Endodermal cell (in vitro differentiated cells): ENCODE measurements around the gene TRIM26. TPM values are rescaled to one million over a fixed set of nuclear protein-coding genes. Genes with fewer than 3 reads are reported as not detected.
A peak's percentile ranks its signal among the peaks of the same experiment; 100 is the strongest.

Experiments
- DNase-seq: peaks from one replicate; pipeline ENCODE4 v3.0.0-alpha.2; 2017
- H3K27ac ChIP-seq: 2 replicates; pipeline ENCODE4 v1.5.1; 2013; ENCODE audit warnings: mild to moderate bottlenecking, low read depth, low read length, moderate library complexity
- H3K27me3 ChIP-seq: 2 replicates; pipeline ENCODE4 v1.6.1; 2013; ENCODE audit warnings: mild to moderate bottlenecking, low read length, moderate library complexity; ENCODE audit not compliant: insufficient read depth, control insufficient read depth, poor library complexity, severe bottlenecking
- H3K36me3 ChIP-seq: 2 replicates; pipeline ENCODE4 v1.7.0; 2013; ENCODE audit warnings: mild to moderate bottlenecking, low read length, moderate library complexity; ENCODE audit not compliant: control insufficient read depth, insufficient read depth
- H3K4me1 ChIP-seq: one replicate; pipeline ENCODE4 v1.7.0; 2013; ENCODE audit warnings: low read length; ENCODE audit not compliant: control insufficient read depth, insufficient read depth
- H3K4me3 ChIP-seq: 2 replicates; pipeline ENCODE4 v1.5.1; 2013; ENCODE audit warnings: mild to moderate bottlenecking, low read length, moderate library complexity
- H3K9ac ChIP-seq: 2 replicates; pipeline ENCODE4 v1.6.1; 2013; ENCODE audit warnings: mild to moderate bottlenecking, low read length, moderate library complexity; ENCODE audit not compliant: poor library complexity, severe bottlenecking; ENCODE audit errors: extremely low read depth
- H3K9me3 ChIP-seq: 2 replicates; pipeline ENCODE4 v1.6.1; 2013; ENCODE audit warnings: mild to moderate bottlenecking, low read length, moderate library complexity; ENCODE audit not compliant: control insufficient read depth
- H3K27ac Mint-ChIP-seq: 2 replicates; pipeline ENCODE4 v1.8.0; 2020; ENCODE audit warnings: mixed read lengths
- H3K27me3 Mint-ChIP-seq: 2 replicates; pipeline ENCODE4 v1.8.0; 2021; ENCODE audit warnings: mild to moderate bottlenecking, mixed read lengths; ENCODE audit not compliant: insufficient read depth
- H3K36me3 Mint-ChIP-seq: 2 replicates; pipeline ENCODE4 v1.8.0; 2020; ENCODE audit warnings: low read depth, mixed read lengths
- H3K4me1 Mint-ChIP-seq: 2 replicates; pipeline ENCODE4 v1.8.0; 2020; ENCODE audit warnings: mixed read lengths
- H3K4me3 Mint-ChIP-seq: 2 replicates; pipeline ENCODE4 v1.8.0; 2020; ENCODE audit warnings: mild to moderate bottlenecking, moderate library complexity, mixed read lengths
- H3K9me3 Mint-ChIP-seq: 2 replicates; pipeline ENCODE4 v1.8.0; 2020; ENCODE audit warnings: mild to moderate bottlenecking, mixed read lengths
- WGBS, 2 experiments: methylation state at CpG; one replicate each; pipeline versions ENCODE4 v1.1.5 to v1.1.7; 2013; ENCODE audit warnings: missing lambda C conversion rate in 2 of 2, mixed read lengths in 1 of 2; ENCODE audit not compliant: insufficient coverage in 1 of 2, insufficient read length in 1 of 2; 5-methylcytosine and 5-hydroxymethylcytosine counted together
- total RNA-seq, 2 donors: library from RNA; stranded (reverse); fragmentation: NEBNext Ultra II Directional in 1 of 2; extraction: Animal tissue kit (Norgen Biotek cat#: 25700) in 1 of 2; gene quantifications; 2 replicates in 1 of 2; 3 replicates in 1 of 2; pipeline ENCODE4 v1.2.1, GENCODE V29; 2021
- TF ChIP-seq, protein P1 (sequence below): fragments of 200-600 bp; sonication (generic); conservative IDR thresholded peaks from 2 replicates; pipeline ENCODE4 v1.5.0; 2021; ENCODE audit warnings: antibody characterized with exemption, mild to moderate bottlenecking

The TRIM26 gene
- total RNA-seq, 2 donors from 2014 or later, result 29.3 to 35.3 TPM

DNA sequence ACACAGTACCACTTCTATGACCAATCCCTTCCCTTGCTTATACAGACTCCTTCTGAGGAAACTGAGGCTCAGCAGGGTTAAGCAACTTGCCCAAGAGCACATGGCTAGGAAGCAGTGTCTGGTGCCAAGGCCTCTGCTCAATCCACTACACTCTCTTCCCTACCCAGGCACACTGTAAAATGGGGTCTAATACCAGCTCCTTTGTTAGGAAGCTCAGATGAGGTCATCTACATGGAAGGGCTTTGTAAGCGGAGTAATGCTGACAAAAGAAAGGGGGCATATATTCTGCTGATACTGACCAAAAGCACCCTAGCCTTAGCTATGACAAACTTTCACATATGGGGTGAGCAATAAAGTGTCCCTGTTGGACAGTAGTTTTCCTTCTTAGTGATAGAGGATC is 9.1 kb downstream of the TRIM26 start:
- no peaks in the 10 kb centered on the region for H3K9me3 ChIP-seq
- no peak overlapping the region for H3K4me3 ChIP-seq
- Mint-ChIP-seq H3K27ac (peak overlapping the region; percentile 31), H3K4me3 (no peak overlapping the region), H3K27me3 (no peaks in the 10 kb centered on the region), H3K4me1 (peaks cover 45% of the 10 kb centered on the region), H3K36me3 (peaks cover 29% of the 10 kb centered on the region), H3K9me3 (no peaks in the 10 kb centered on the region)
- no peaks in the 10 kb centered on the region for H3K27me3 ChIP-seq
- TF ChIP-seq, protein P1, sequence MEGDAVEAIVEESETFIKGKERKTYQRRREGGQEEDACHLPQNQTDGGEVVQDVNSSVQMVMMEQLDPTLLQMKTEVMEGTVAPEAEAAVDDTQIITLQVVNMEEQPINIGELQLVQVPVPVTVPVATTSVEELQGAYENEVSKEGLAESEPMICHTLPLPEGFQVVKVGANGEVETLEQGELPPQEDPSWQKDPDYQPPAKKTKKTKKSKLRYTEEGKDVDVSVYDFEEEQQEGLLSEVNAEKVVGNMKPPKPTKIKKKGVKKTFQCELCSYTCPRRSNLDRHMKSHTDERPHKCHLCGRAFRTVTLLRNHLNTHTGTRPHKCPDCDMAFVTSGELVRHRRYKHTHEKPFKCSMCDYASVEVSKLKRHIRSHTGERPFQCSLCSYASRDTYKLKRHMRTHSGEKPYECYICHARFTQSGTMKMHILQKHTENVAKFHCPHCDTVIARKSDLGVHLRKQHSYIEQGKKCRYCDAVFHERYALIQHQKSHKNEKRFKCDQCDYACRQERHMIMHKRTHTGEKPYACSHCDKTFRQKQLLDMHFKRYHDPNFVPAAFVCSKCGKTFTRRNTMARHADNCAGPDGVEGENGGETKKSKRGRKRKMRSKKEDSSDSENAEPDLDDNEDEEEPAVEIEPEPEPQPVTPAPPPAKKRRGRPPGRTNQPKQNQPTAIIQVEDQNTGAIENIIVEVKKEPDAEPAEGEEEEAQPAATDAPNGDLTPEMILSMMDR, result no peak
- H3K9ac ChIP-seq, result no peak overlapping the region
- DNase-seq, result peak; percentile 16
- H3K27ac ChIP-seq, result no peak overlapping the region
- WGBS, 2 experiments, result 100% methylated on average over 1 of the region's 1 CpG
- H3K36me3 ChIP-seq, result peaks cover 33% of the 10 kb centered on the region
- peaks cover 31% of the 10 kb centered on the region for H3K4me1 ChIP-seq

DNA sequence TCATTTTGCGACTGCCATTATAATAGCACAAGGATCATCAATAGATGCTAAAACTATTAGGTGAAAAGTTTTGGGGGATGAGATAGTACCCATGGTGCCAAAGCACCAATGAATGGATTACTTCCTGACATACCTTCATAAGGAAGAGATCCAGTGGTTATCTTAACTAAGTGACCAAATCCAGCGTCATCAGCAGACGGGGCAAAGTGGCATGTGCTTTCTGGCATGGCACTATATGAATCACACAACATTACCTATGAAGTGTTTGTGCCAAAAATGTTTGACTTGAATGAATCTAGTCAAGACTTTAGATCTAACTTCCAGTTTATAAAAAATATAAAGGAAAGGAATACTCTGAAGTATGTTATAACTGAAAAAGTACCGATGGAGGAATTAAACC is 10.8 kb downstream of the TRIM26 start:
- H3K27ac Mint-ChIP-seq, result no peak overlapping the region
- H3K36me3 ChIP-seq, result peaks cover 48% of the 10 kb centered on the region
- H3K27me3 Mint-ChIP-seq, result no peaks in the 10 kb centered on the region
- H3K9ac ChIP-seq, result no peak overlapping the region
- no peak for DNase-seq
- no peaks in the 10 kb centered on the region for H3K27me3 ChIP-seq
- peaks cover 27% of the 10 kb centered on the region for H3K4me1 Mint-ChIP-seq
- no peak overlapping the region for H3K27ac ChIP-seq
- H3K9me3 Mint-ChIP-seq, result no peaks in the 10 kb centered on the region
- no peak overlapping the region for H3K4me3 ChIP-seq
- H3K9me3 ChIP-seq, result no peaks in the 10 kb centered on the region
- TF ChIP-seq, protein P1, result no peak
- H3K36me3 Mint-ChIP-seq, result peaks cover 41% of the 10 kb centered on the region
- peaks cover 18% of the 10 kb centered on the region for H3K4me1 ChIP-seq
- H3K4me3 Mint-ChIP-seq, result no peak overlapping the region
- WGBS, 2 experiments, result 80 to 90% methylated on average over 2 to 4 of the region's 4 CpGs

DNA sequence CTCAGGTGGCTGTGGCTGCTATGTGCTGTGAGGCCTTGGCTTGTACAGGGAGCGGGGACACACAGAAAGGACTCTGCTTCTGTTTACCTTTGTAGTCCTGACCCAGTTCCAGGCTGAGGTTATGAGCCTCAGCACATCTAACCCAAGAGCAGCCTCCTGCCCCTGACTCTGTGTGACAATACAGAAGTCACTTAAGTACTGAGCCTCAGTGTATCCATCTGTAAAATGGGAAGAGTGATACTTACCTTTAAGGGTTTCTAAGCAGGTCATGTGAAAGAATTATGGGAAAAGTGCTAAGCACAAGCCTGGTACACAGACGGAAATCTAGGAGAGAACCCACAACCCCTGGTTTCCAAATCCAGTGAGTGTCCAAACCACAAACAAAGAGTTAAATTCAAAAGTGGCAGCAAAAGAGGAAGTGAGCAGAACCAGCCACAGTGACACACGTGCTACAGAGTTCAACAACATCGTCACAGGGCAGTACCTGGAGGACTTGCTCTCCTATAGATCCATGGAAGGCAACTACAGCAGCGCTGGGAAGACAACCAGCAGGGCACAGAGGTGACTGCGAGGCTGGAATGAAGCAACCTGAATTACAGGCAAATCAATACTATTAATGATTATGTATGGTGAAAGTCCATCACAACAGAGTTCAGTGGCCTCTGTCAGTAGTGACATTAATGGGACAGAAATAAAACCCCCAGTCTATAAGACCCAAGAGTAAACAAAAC is 12.5 kb downstream of the TRIM26 start:
- Histone ChIP-seq H3K36me3 (peaks cover 64% of the 10 kb centered on the region), H3K27me3 (no peaks in the 10 kb centered on the region), H3K27ac (no peak overlapping the region), H3K4me1 (peaks cover 8% of the 10 kb centered on the region), H3K9me3 (no peaks in the 10 kb centered on the region), H3K4me3 (no peak overlapping the region), H3K9ac (no peak overlapping the region)
- 95 to 97% methylated on average over 6 of the region's 6 CpGs for WGBS, 2 experiments
- no peak for DNase-seq
- Mint-ChIP-seq H3K27me3 (no peaks in the 10 kb centered on the region), H3K4me1 (peaks cover 11% of the 10 kb centered on the region), H3K4me3 (no peak overlapping the region), H3K27ac (peak overlapping the region; percentile 44), H3K36me3 (peaks cover 49% of the 10 kb centered on the region), H3K9me3 (no peaks in the 10 kb centered on the region)
- TF ChIP-seq, protein P1, result no peak
